ENCODE measurements around the gene VAMP8.
"Not testable (repeated sequence)": the region's sequence is repeated elsewhere in the genome, so short reads cannot be mapped to it uniquely, and the experiment has no call there.

DNA sequence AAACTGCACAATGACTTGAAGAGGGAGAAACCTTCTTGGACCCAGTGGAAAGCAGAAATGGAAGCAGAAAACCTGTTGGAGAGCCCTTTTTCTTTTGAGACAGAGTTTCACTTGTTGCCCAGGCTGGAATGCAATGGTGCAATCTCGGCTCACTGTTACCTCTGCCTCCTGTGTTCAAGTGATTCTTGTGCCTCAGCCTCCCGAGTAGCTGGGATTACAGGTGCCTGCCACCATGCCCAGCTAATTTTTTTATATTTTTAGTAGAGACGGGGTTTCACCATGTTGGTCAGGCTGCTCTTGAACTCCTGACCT is 26.7 kb downstream of the VAMP8 start:
- not testable (repeated sequence) for TF ChIP-seq SUZ12 (IDR thresholded peaks at IDR 0.05; ENCODE audit: extremely low read depth, insufficient read depth, insufficient read length); YY1 (IDR thresholded peaks at IDR 0.05; ENCODE audit: insufficient read depth, insufficient read length); ZNF274 (IDR thresholded peaks at IDR 0.05; ENCODE audit: low read depth, low read length)
